HepG2 (cell line): ENCODE measurements around the gene CRY1. TPM values are rescaled to one million over a fixed set of nuclear protein-coding genes. Genes with fewer than 3 reads are reported as not detected.

ENCODE experiments used
- ATAC-seq: fragments of 200-7000 bp; cut with Tn5 transposase; 3 replicates; pipeline ENCODE4 v1.9.1; 2020; ENCODE audit warnings: mild to moderate bottlenecking, moderate library complexity
- BruUV-seq: library from RNA; stranded (reverse); fragments of 400-500 nt; replicated peaks from 2 replicates; lab custom pipeline; 2021; lab: Mats Ljungman, UMichigan
- CTCF ChIA-PET: fragments of 300-600 bp; formaldehyde crosslinking; extraction: SDS; loops from one replicate; lab custom pipeline; 2021; ENCODE audit warnings: low total read pairs, inconsistent platforms, low intra/inter-chr PET ratio; lab: Yijun Ruan, JAX
- POLR2A ChIA-PET: fragments of 350-600 bp; sonication (Branson Sonifier 250); formaldehyde crosslinking; loops from one replicate; lab custom pipeline; 2020; ENCODE audit warnings: antibody characterized with exemption, inconsistent platforms; lab: Yijun Ruan, JAX
- DNase-seq: peaks from one replicate; pipeline ENCODE4 v3.0.0-alpha.2; 2015; ENCODE audit warnings: low spot score
- FAIRE-seq: peaks from 3 replicates; lab custom pipeline; 2011; peaks lifted over from hg19 to GRCh38; lab: Jason Lieb, UNC
- H2AFZ ChIP-seq: one replicate; pipeline ENCODE4 v1.6.1; 2011; ENCODE audit warnings: low read length, inconsistent platforms
- H3K27ac ChIP-seq: fragments of 300-600 bp; 3 replicates; pipeline ENCODE4 v1.8.0; 2011; ENCODE audit warnings: mixed run types, mild to moderate bottlenecking, mixed read lengths, low read length, inconsistent platforms; ENCODE audit not compliant: insufficient read depth; ENCODE audit errors: extremely low read length
- H3K27me3 ChIP-seq, 2 experiments: fragments of 200-600 bp in 1 of 2; 2 replicates in 1 of 2; 3 replicates in 1 of 2; pipeline versions ENCODE4 v1.6.0 to v1.8.0; 2011; ENCODE audit warnings: low read length in 2 of 2, mild to moderate bottlenecking in 2 of 2, moderate library complexity in 2 of 2, inconsistent platforms in 1 of 2; ENCODE audit not compliant: insufficient read depth in 2 of 2, control insufficient read depth in 1 of 2
- H3K36me3 ChIP-seq, 2 experiments: fragments of 200-600 bp in 1 of 2; replicated peaks in 1 of 2; 2 replicates in 1 of 2; 3 replicates in 1 of 2; pipeline versions ENCODE4 v1.5.1 to v1.8.0; 2011; ENCODE audit warnings: low read length in 2 of 2, inconsistent platforms in 1 of 2; ENCODE audit not compliant: insufficient read depth in 2 of 2, control insufficient read depth in 1 of 2
- H3K4me1 ChIP-seq: 2 replicates; pipeline ENCODE4 v1.5.1; 2012; ENCODE audit warnings: low read length, inconsistent platforms; ENCODE audit not compliant: insufficient read depth
- H3K4me2 ChIP-seq: 2 replicates; pipeline ENCODE4 v1.6.0; 2011; ENCODE audit warnings: low read depth, low read length, inconsistent platforms
- H3K4me3 ChIP-seq, 3 experiments: fragments of 200-600 bp in 1 of 3; sonication (generic), shearing (Covaris generic) in 1 of 3; replicated peaks in 1 of 3; 2 replicates each; pipeline ENCODE4 v1.5.1; 2011 to 2016; ENCODE audit warnings: low read length in 3 of 3, inconsistent platforms in 2 of 3, low read depth in 2 of 3, mild to moderate bottlenecking in 2 of 3, control low read depth in 1 of 3, mixed read lengths in 1 of 3; ENCODE audit not compliant: insufficient read depth in 1 of 3
- H3K79me2 ChIP-seq: one replicate; pipeline ENCODE4 v1.6.1; 2011; ENCODE audit warnings: low read length, inconsistent platforms; ENCODE audit not compliant: insufficient read depth
- H3K9ac ChIP-seq: 2 replicates; pipeline ENCODE4 v1.6.0; 2011; ENCODE audit warnings: mild to moderate bottlenecking, low read depth, low read length, inconsistent platforms; ENCODE audit not compliant: insufficient read depth
- H3K9me3 ChIP-seq: 2 replicates; pipeline ENCODE4 v1.5.1; 2012; ENCODE audit warnings: mild to moderate bottlenecking, low read length
- H4K20me1 ChIP-seq: 2 replicates; pipeline ENCODE4 v1.6.0; 2011; ENCODE audit warnings: inconsistent platforms, mild to moderate bottlenecking, low read length, moderate library complexity; ENCODE audit not compliant: insufficient read depth
- TMF1 ChIP-seq: sonication (generic); formaldehyde crosslinking; IDR thresholded peaks from 2 replicates; pipeline ENCODE4 v1.8.1; 2022; ENCODE audit warnings: low read depth, missing genetic modification reagents
- ZNF407 ChIP-seq: sonication (generic); formaldehyde crosslinking; IDR thresholded peaks from one replicate; pipeline ENCODE4 v1.5.1; 2020; ENCODE audit warnings: mild to moderate bottlenecking, missing genetic modification reagents; ENCODE audit errors: not compliant biosample characterization
- ZNF468 ChIP-seq: sonication (generic); formaldehyde crosslinking; IDR thresholded peaks from 2 replicates; pipeline ENCODE4 v1.8.0; 2022; ENCODE audit warnings: mild to moderate bottlenecking, moderate library complexity, missing genetic modification reagents
- ZNF781 ChIP-seq: sonication (generic); formaldehyde crosslinking; IDR thresholded peaks from 2 replicates; pipeline ENCODE4 v1.5.1; 2020; ENCODE audit warnings: borderline replicate concordance, mild to moderate bottlenecking, missing genetic modification reagents; ENCODE audit errors: not compliant biosample characterization
- WGBS: methylation state at CpG from one replicate; pipeline ENCODE4 v1.1.6; 2017; ENCODE audit warnings: low lambda C conversion rate; 5-methylcytosine and 5-hydroxymethylcytosine counted together
- in situ Hi-C: cut with HindIII; loops from 2 replicates; pipeline ENCODE4 v1.10.0; 2017; ENCODE audit warnings: low pct_unique_long_range_greater_than_20kb; ENCODE audit not compliant: extremely low pct_ligation_motif_present
- intact Hi-C: fragments of 100-400 bp; cut with micrococcal nuclease; formaldehyde crosslinking; loops from one replicate; pipeline ENCODE4 v1.10.0; 2022; ENCODE audit not compliant: unreplicated experiment
- polyA plus RNA-seq, 8 experiments: library from polyadenylated mRNA; depleted of rRNA in 3 of 8; stranded (reverse) in 7 of 8; unstranded in 1 of 8; fragments of >200 nt; fragmentation: Illumina TruSeq in 4 of 8; extraction: Trizol in 4 of 8; gene quantifications; 2 replicates each; pipeline versions ENCODE4 v1.2.1 to v1.2.3, GENCODE V29; 2011 to 2016; ENCODE audit warnings: low read depth in 4 of 8, missing spikeins in 1 of 8, mixed read lengths in 1 of 8; ENCODE audit not compliant: insufficient read depth in 1 of 8
- total RNA-seq, 5 experiments: library from RNA; depleted of rRNA; stranded (reverse); fragments of >200 nt; fragmentation: Illumina TruSeq; extraction: Trizol; gene quantifications; 2 replicates each; pipeline ENCODE4 v1.2.3, GENCODE V29; 2016; ENCODE audit warnings: low read depth in 1 of 5
- TF ChIP-seq, protein P1 (sequence below): sonication (generic); formaldehyde crosslinking; IDR thresholded peaks from 2 replicates; pipeline ENCODE4 v1.8.0; 2022; ENCODE audit warnings: mild to moderate bottlenecking, missing genetic modification reagents, moderate library complexity
- TF ChIP-seq, protein P2 (sequence below): fragments of 450-650 bp; IDR thresholded peaks from 2 replicates; pipeline ENCODE4 v1.6.1; 2016
- TF ChIP-seq, protein P3 (sequence below): sonication (generic); formaldehyde crosslinking; IDR thresholded peaks from 2 replicates; pipeline ENCODE4 v1.5.1; 2020; ENCODE audit warnings: mild to moderate bottlenecking, missing genetic modification reagents, moderate library complexity

CRY1 gene
- total and polyA plus RNA-seq, 2 of the 13 experiments (the other 11 are each of a cell fraction or from before 2014, with no cell fraction given), result 11.4 to 13.9 TPM

DNA sequence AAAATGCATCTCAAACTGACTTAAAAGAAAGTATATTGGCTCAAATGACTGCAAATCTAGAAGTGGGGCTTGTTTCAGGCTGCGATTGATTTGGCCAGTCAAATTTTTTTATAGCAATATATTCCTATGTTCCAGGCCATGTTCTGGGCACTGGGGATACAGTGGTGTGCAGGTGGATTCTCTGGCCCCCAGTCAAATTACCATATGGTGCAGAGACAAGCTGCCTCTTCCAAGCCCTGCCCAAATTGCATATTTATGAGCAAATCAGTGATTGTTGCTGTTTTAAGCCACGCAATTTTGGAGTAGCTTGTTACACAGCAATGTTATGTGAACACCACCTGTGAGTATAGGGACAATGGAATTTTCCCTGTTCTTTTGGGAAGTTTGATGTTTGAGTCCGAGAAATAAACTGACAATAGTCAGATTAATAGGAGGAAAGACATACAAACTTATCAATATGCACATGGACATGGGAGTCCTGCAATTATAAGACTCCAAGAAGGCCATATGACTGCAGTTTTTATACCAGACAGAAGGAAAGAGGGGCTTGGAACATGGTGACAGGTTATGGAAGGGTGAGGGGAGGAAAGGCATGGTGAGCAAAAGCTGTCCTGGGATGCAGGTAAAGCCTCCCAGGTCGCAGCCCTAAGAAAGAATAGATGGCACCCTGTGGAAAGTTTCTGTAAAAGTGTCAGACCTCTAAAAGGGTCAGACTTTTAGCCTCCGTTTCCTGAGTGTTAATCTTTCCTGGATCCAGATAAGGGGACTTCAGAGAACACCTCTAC is 13.1 kb upstream of the CRY1 start:
- H3K9ac ChIP-seq, result no peak overlapping the region
- DNase-seq, result no peak
- no peaks in the 10 kb centered on the region for H3K36me3 ChIP-seq
- peaks cover 39% of the 10 kb centered on the region for H3K4me1 ChIP-seq
- H3K27me3 ChIP-seq, result peaks cover 0 to 14% of the 10 kb centered on the region in 2 experiments; a peak in 1 of 5 replicates
- H2AFZ ChIP-seq, result no peak overlapping the region
- no TSS peak for BruUV-seq
- intact Hi-C loops (no loop called here), in situ Hi-C loops (no loop called here)
- no peak overlapping the region for H3K4me2 ChIP-seq
- TF ChIP-seq ZNF407 (CRISPR knock-in tag), result no peak
- TF ChIP-seq TMF1 (CRISPR knock-in tag), result no peak
- TF ChIP-seq, protein P1, sequence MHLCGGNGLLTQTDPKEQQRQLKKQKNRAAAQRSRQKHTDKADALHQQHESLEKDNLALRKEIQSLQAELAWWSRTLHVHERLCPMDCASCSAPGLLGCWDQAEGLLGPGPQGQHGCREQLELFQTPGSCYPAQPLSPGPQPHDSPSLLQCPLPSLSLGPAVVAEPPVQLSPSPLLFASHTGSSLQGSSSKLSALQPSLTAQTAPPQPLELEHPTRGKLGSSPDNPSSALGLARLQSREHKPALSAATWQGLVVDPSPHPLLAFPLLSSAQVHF (CRISPR knock-in tag), result no peak
- TF ChIP-seq, protein P2, sequence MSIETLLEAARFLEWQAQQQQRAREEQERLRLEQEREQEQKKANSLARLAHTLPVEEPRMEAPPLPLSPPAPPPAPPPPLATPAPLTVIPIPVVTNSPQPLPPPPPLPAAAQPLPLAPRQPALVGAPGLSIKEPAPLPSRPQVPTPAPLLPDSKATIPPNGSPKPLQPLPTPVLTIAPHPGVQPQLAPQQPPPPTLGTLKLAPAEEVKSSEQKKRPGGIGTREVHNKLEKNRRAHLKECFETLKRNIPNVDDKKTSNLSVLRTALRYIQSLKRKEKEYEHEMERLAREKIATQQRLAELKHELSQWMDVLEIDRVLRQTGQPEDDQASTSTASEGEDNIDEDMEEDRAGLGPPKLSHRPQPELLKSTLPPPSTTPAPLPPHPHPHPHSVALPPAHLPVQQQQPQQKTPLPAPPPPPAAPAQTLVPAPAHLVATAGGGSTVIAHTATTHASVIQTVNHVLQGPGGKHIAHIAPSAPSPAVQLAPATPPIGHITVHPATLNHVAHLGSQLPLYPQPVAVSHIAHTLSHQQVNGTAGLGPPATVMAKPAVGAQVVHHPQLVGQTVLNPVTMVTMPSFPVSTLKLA, result no peak
- TF ChIP-seq, protein P3, sequence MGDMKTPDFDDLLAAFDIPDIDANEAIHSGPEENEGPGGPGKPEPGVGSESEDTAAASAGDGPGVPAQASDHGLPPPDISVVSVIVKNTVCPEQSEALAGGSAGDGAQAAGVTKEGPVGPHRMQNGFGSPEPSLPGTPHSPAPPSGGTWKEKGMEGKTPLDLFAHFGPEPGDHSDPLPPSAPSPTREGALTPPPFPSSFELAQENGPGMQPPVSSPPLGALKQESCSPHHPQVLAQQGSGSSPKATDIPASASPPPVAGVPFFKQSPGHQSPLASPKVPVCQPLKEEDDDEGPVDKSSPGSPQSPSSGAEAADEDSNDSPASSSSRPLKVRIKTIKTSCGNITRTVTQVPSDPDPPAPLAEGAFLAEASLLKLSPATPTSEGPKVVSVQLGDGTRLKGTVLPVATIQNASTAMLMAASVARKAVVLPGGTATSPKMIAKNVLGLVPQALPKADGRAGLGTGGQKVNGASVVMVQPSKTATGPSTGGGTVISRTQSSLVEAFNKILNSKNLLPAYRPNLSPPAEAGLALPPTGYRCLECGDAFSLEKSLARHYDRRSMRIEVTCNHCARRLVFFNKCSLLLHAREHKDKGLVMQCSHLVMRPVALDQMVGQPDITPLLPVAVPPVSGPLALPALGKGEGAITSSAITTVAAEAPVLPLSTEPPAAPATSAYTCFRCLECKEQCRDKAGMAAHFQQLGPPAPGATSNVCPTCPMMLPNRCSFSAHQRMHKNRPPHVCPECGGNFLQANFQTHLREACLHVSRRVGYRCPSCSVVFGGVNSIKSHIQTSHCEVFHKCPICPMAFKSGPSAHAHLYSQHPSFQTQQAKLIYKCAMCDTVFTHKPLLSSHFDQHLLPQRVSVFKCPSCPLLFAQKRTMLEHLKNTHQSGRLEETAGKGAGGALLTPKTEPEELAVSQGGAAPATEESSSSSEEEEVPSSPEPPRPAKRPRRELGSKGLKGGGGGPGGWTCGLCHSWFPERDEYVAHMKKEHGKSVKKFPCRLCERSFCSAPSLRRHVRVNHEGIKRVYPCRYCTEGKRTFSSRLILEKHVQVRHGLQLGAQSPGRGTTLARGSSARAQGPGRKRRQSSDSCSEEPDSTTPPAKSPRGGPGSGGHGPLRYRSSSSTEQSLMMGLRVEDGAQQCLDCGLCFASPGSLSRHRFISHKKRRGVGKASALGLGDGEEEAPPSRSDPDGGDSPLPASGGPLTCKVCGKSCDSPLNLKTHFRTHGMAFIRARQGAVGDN (CRISPR knock-in tag), result no peak
- TF ChIP-seq ZNF468 (CRISPR knock-in tag), result no peak
- no peak for TF ChIP-seq ZNF781 (CRISPR knock-in tag)
- CTCF ChIA-PET, result no interaction called here
- H3K9me3 ChIP-seq, result no peaks in the 10 kb centered on the region
- POLR2A ChIA-PET, result no interaction called here
- no peak overlapping the region for H3K4me3 ChIP-seq
- no peak for FAIRE-seq
- no peaks in the 10 kb centered on the region for H3K79me2 ChIP-seq
- WGBS, result 2% methylated on average over 5 of the region's 5 CpGs
- ATAC-seq, result no peak
- no peak overlapping the region for H3K27ac ChIP-seq
- H4K20me1 ChIP-seq, result no peaks in the 10 kb centered on the region
